Stimulated activated naive CD8-positive, alpha-beta T cell treated with anti-CD3 and anti-CD28 coated beads, Interleukin-15, Interleukin-2, amounts not matched to agents 100 ng/mL and 50 ng/mL, for 24 hours (primary cell): ENCODE data around the gene LTBR.
A peak's percentile ranks its signal among the peaks of the same experiment; 100 is the strongest.
"Not testable (repeated sequence)": the region's sequence is repeated elsewhere in the genome, so short reads cannot be mapped to it uniquely, and the experiment has no call there.

Experiments used
- H3K27ac Mint-ChIP-seq: one replicate; pipeline ENCODE4 v1.8.0; 2021; ENCODE audit warnings: mild to moderate bottlenecking, mixed read lengths
- H3K27me3 Mint-ChIP-seq: one replicate; pipeline ENCODE4 v1.8.0; 2021; ENCODE audit warnings: mixed read lengths
- H3K36me3 Mint-ChIP-seq: one replicate; pipeline ENCODE4 v1.8.0; 2021; ENCODE audit warnings: low read depth, mixed read lengths
- H3K4me1 Mint-ChIP-seq: one replicate; pipeline ENCODE4 v1.8.0; 2021; ENCODE audit warnings: low read depth, mixed read lengths
- H3K4me3 Mint-ChIP-seq: one replicate; pipeline ENCODE4 v1.8.0; 2021; ENCODE audit warnings: mild to moderate bottlenecking, mixed read lengths
- H3K9me3 Mint-ChIP-seq: one replicate; pipeline ENCODE4 v1.8.0; 2021; ENCODE audit warnings: mixed read lengths

LTBR gene

GRCh38 chr12:6407236-6407954 lies 23.4 kb downstream of the LTBR start:
- Mint-ChIP-seq H3K36me3 (no peaks in the 10 kb centered on the region), H3K27ac (no peak overlapping the region), H3K27me3 (no peaks in the 10 kb centered on the region), H3K4me1 (no peaks in the 10 kb centered on the region), H3K4me3 (no peak overlapping the region), H3K9me3 (no peaks in the 10 kb centered on the region)

- Mint-ChIP-seq H3K27me3 (no peaks in the 10 kb centered on the region), H3K4me1 (peaks cover 13% of the 10 kb centered on the region), H3K9me3 (no peaks in the 10 kb centered on the region), H3K4me3 (no peak overlapping the region), H3K27ac (peak overlapping the region; percentile 54), H3K36me3 (no peaks in the 10 kb centered on the region)
Observed at GRCh38 chr12:6416596-6416995, 32.6 kb downstream of the LTBR start.

DNA sequence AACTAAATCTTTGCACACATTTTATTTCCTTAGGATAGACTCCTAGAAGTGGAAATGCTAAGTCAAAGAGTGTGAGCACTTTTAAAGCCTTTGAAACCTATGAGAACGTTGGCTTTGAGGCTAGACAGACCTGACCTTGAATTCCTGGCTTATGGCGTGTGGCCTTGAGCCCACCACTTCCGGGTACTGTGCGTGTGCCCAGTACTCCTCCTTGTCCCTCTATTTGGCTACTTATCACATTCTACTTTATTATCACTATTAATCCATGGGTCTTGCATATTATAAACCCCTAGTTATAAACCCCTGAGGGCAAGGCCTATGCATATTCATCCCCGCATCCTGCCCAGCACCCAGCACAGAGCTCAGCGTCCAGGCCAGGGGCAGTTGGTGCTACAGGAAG lies 34.8 kb downstream of the LTBR start:
- Mint-ChIP-seq H3K36me3 (no peaks in the 10 kb centered on the region), H3K9me3 (no peaks in the 10 kb centered on the region), H3K4me3 (no peak overlapping the region), H3K4me1 (peaks cover 20% of the 10 kb centered on the region), H3K27me3 (no peaks in the 10 kb centered on the region), H3K27ac (no peak overlapping the region)

DNA sequence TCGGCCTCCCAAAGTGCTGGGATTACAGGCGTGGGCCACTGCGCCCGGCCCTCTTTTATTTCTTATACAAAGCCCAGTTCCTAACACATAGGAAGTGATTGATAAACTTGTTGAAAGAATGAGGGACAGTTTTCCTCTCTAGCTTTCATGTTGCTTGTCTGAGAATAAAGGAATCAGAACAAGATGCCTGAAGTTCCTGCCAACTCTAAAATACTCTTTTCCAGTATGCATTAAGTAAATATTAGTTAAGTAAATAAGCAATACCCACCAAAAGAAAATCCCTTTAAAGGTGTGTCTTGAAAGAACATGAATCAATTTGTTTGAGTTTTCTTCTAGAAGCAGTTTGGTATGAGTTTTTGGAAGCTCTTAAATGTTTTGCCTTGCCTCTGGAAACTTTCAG lies 36.4 kb downstream of the LTBR start:
- Mint-ChIP-seq H3K9me3 (no peaks in the 10 kb centered on the region), H3K4me3 (no peak overlapping the region), H3K27ac (no peak overlapping the region), H3K4me1 (peaks cover 35% of the 10 kb centered on the region), H3K36me3 (no peaks in the 10 kb centered on the region), H3K27me3 (no peaks in the 10 kb centered on the region)

DNA sequence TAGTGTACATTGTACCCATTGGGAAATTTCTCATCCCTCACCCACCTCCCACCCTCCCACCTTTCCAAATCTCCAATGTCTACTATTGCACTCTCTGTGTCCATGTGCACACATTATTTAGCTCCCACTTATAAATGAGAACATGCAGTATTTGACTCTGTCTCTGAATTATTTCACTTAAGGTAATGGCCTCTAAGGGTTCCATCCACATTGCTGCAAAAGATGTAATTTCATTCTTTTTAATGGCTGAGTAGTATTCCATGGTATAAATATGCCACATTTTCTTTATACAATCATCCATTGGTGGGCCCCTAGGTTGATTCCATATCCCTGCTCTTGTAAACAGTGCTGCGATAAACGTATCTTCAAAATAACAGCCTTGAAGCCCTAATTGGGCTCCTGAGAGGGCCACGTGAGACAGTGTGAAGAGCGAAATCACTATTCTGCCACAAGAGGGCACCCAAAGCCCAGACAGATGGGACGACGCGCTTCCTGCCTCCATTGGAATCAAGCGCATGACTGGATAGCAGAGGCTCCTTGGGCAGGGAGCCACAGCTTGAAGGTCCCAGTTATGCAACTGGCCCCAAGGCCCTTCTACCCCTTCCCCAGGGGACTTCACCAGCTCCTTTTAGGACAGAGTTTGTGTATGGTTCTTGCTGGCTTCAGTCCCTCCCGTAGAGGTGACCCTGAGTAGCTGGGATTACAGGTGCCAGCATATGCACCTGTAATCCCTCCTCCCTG lies 39.5 kb downstream of the LTBR start:
- H3K27ac Mint-ChIP-seq, result peak overlapping the region; percentile 95
- H3K27me3 Mint-ChIP-seq, result no peaks in the 10 kb centered on the region
- peaks cover 53% of the 10 kb centered on the region for H3K4me1 Mint-ChIP-seq
- H3K9me3 Mint-ChIP-seq, result no peaks in the 10 kb centered on the region
- H3K36me3 Mint-ChIP-seq, result no peaks in the 10 kb centered on the region
- H3K4me3 Mint-ChIP-seq, result peak overlapping the region; percentile 65

GRCh38 chr12:6424008-6424347 lies 40.0 kb downstream of the LTBR start:
- Mint-ChIP-seq H3K9me3 (no peaks in the 10 kb centered on the region), H3K36me3 (no peaks in the 10 kb centered on the region), H3K27ac (peak overlapping the region; percentile 95), H3K27me3 (no peaks in the 10 kb centered on the region), H3K4me3 (peak overlapping the region; percentile 65), H3K4me1 (peaks cover 56% of the 10 kb centered on the region)

DNA sequence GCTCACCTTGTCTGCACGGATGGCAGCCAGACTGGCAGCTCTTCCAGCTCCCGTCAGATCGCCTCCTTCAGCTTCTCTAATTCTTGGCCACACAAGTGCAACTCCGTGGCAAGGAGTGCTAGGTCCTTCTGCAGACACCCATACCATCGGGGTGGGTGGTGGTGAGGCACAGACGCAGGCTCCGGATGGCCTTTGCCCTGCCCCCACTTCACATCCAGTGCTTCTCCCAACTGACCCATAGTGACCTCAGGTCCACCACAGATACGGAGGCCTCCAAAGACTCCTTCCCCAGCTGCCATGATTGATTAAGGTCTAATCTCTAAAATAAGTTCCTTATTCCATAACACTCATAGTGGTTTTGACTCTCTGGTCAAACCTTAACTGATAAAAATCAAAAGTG lies 40.9 kb downstream of the LTBR start:
- Mint-ChIP-seq H3K4me1 (peaks cover 61% of the 10 kb centered on the region), H3K9me3 (no peaks in the 10 kb centered on the region), H3K27ac (peak overlapping the region; percentile 93), H3K27me3 (no peaks in the 10 kb centered on the region), H3K36me3 (no peaks in the 10 kb centered on the region), H3K4me3 (peak overlapping the region; percentile 52)

- H3K4me3 Mint-ChIP-seq, result peak overlapping the region; percentile 79
Observed at GRCh38 chr12:6425590-6426531, 41.9 kb downstream of the LTBR start.

GRCh38 chr12:6426882-6427671 lies 43.1 kb downstream of the LTBR start:
- H3K4me1 Mint-ChIP-seq, result peaks cover 79% of the 10 kb centered on the region
- no peaks in the 10 kb centered on the region for H3K27me3 Mint-ChIP-seq
- no peaks in the 10 kb centered on the region for H3K36me3 Mint-ChIP-seq
- no peaks in the 10 kb centered on the region for H3K9me3 Mint-ChIP-seq
- peak overlapping the region; percentile 98 for H3K27ac Mint-ChIP-seq
- H3K4me3 Mint-ChIP-seq, result peak overlapping the region; percentile 79

More at GRCh38 chr12:6425590-6426531, 41.9 kb downstream of the LTBR start:
- Mint-ChIP-seq H3K4me1 (peaks cover 71% of the 10 kb centered on the region), H3K27ac (peak overlapping the region; percentile 98), H3K36me3 (no peaks in the 10 kb centered on the region), H3K27me3 (no peaks in the 10 kb centered on the region), H3K9me3 (no peaks in the 10 kb centered on the region)

DNA sequence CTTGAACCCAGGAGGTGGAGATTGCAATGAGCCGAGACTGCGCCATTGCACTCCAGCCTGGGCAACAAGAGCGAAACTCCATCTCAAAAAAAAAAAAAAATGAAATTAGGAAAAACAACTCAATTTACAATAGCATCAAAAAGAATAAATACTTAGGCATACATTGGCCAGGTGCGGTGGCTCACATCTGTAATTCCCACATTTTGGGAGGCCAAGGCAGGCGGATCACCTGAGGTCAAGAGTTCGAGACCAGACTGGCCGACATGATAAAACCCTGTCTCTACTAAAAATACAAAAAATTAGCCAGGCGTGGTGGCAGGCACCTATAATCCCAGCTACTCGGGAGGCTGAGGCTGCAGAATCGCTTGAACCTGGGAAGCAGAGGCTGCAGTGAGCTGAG lies 43.8 kb downstream of the LTBR start:
- Mint-ChIP-seq H3K4me1 (peaks cover 86% of the 10 kb centered on the region), H3K27ac (peak overlapping the region; percentile 98), H3K4me3 (peak overlapping the region; percentile 79)
- not testable (repeated sequence) for H3K36me3 Mint-ChIP-seq, H3K9me3 Mint-ChIP-seq, H3K27me3 Mint-ChIP-seq

DNA sequence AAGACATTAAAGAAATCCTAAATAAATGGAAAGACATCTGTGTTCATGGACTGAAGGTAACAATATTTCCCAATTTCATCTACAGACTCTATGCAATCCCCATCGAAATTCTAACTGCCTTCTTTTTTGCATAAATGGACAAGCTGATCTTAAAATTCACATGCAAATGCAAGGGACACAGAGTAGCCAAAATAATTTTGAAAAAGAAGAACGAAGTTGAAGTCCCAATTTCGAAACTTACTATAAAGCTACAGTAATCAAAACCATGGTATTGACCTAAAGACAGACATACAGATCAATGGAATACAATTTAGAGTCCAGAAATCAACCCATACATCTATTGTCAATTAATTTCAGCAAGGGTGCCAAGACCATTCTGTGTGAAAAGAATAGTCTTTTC lies 44.4 kb downstream of the LTBR start:
- H3K4me1 Mint-ChIP-seq, result peaks cover 89% of the 10 kb centered on the region

DNA sequence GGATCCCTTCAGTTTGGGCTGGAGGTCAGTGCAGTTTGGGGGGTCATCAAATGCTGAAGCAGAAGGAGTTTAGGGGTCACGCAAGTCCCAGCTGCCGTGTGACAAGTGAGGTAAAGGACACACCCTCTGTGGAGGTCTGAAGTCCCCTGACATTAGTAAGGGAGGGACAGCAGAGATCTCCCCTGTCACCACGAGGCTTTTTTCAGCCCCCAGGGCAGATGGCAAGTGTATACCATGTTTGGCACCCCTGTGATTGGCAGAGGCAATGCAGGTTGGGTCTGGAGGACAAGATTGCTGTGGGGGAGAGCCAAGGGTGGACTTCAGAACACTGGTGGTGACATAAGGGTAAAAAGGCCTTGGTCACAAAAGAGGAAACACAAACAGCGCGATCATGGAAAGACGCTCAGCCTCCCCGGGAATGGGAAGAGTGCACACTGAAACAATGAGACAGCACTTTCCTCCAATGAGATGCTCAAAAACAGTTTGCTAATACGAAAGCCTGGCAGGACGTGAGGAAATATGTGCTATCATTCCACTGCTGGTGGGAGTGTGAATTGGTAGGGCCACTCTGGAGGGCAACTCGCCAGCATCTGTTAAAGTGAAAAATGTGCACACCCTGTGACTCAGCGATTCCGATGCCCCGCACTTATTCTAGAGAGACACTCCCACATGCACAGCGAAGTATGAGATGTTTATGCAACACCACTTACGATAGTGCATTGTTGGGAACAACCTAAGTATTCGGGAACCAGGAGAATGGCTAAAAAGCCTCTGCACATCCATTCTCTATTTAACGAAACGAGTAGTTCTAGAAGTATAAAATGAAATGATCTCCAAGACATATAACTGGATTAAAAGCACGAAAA lies 46.4 kb downstream of the LTBR start:
- no peaks in the 10 kb centered on the region for H3K9me3 Mint-ChIP-seq
- peak overlapping the region; percentile 90 for H3K27ac Mint-ChIP-seq
- H3K36me3 Mint-ChIP-seq, result no peaks in the 10 kb centered on the region
- H3K4me3 Mint-ChIP-seq, result peak overlapping the region; percentile 21
- H3K27me3 Mint-ChIP-seq, result no peaks in the 10 kb centered on the region
- peaks cover 90% of the 10 kb centered on the region for H3K4me1 Mint-ChIP-seq

More for the DNA sequence above, 44.4 kb downstream of the LTBR start:
- no peaks in the 10 kb centered on the region for H3K27me3 Mint-ChIP-seq
- H3K9me3 Mint-ChIP-seq, result no peaks in the 10 kb centered on the region
- H3K36me3 Mint-ChIP-seq, result no peaks in the 10 kb centered on the region
- H3K4me3 Mint-ChIP-seq, result peak overlapping the region; percentile 39
- H3K27ac Mint-ChIP-seq, result peak overlapping the region; percentile 98

- Mint-ChIP-seq H3K27ac (peak overlapping the region; percentile 83), H3K9me3 (no peaks in the 10 kb centered on the region), H3K36me3 (no peaks in the 10 kb centered on the region), H3K4me3 (no peak overlapping the region), H3K4me1 (peaks cover 86% of the 10 kb centered on the region), H3K27me3 (no peaks in the 10 kb centered on the region)
Observed at GRCh38 chr12:6432991-6433390, 49.0 kb downstream of the LTBR start.
